DMS153 treated with DMSO at 0.1 percent for 48 hours (cell line): ENCODE measurements around the gene PLS1.
"Not testable (repeated sequence)": the region's sequence is repeated elsewhere in the genome, so short reads cannot be mapped to it uniquely, and the experiment has no call there.

Source experiments
- DNase-seq: peaks from one replicate; lab custom pipeline; 2025; ENCODE audit not compliant: unreplicated experiment; lab: John Stamatoyannopoulos, UW

PLS1 gene

GRCh38 chr3:142595951-142596725 is at the start of gene PLS1:
PLS1 (plus strand) TSS chr3:142596393; CDS start chr3:142664238, 67,845 bp downstream.
- peak; percentile 92 for DNase-seq

- DNase-seq, result no peak
Measured at GRCh38 chr3:142549986-142550385, 46.2 kb upstream of the PLS1 start.

GRCh38 chr3:142552579-142552978 is 43.6 kb upstream of the PLS1 start:
- DNase-seq, result not testable (repeated sequence)

- DNase-seq, result no peak
Measured at GRCh38 chr3:142553741-142554140, 42.5 kb upstream of the PLS1 start.

- no peak for DNase-seq
Measured at GRCh38 chr3:142560118-142560517, 36.1 kb upstream of the PLS1 start.

- no peak for DNase-seq
Measured at GRCh38 chr3:142563496-142563997, 32.6 kb upstream of the PLS1 start.

- DNase-seq, result no peak
Measured at GRCh38 chr3:142566096-142566495, 30.1 kb upstream of the PLS1 start.

GRCh38 chr3:142568393-142569017 is 27.7 kb upstream of the PLS1 start:
- DNase-seq, result no peak

GRCh38 chr3:142569422-142569821 is 26.8 kb upstream of the PLS1 start:
- not testable (repeated sequence) for DNase-seq

GRCh38 chr3:142574223-142574622 is 22.0 kb upstream of the PLS1 start:
- not testable (repeated sequence) for DNase-seq

- DNase-seq, result no peak
Measured at GRCh38 chr3:142574665-142575064, 21.5 kb upstream of the PLS1 start.

GRCh38 chr3:142576792-142577191 is 19.4 kb upstream of the PLS1 start:
- DNase-seq, result no peak

GRCh38 chr3:142577696-142578328 is 18.4 kb upstream of the PLS1 start:
- DNase-seq, result no peak

GRCh38 chr3:142578329-142579223 is 17.6 kb upstream of the PLS1 start, which contains the start of gene ATR:
ATR (minus strand) TSS chr3:142578733; CDS start chr3:142578704, 29 bp downstream.
- peak; percentile 93 for DNase-seq

- DNase-seq, result no peak
Measured at GRCh38 chr3:142580061-142580423, 16.2 kb upstream of the PLS1 start.

GRCh38 chr3:142581070-142581469 is 15.1 kb upstream of the PLS1 start:
- DNase-seq, result not testable (repeated sequence)

- peak; percentile 80 for DNase-seq
Measured at GRCh38 chr3:142586803-142587406, 9.3 kb upstream of the PLS1 start.

- DNase-seq, result no peak
Measured at GRCh38 chr3:142588703-142589102, 7.5 kb upstream of the PLS1 start.

GRCh38 chr3:142592268-142592667 is 3.9 kb upstream of the PLS1 start:
- not testable (repeated sequence) for DNase-seq

GRCh38 chr3:142595141-142595540 is 1.1 kb upstream of the PLS1 start:
- DNase-seq, result no peak
